Panc1 (cell line): ENCODE measurements around the gene PTPRR. TPM values are rescaled to one million over a fixed set of nuclear protein-coding genes. Genes with fewer than 3 reads are reported as not detected.
A peak's percentile ranks its signal among the peaks of the same experiment; 100 is the strongest.

Experiments
- ATAC-seq: fragments of 200-7000 bp; cut with Tn5 transposase; 2 replicates; pipeline ENCODE4 v1.9.1; 2020; ENCODE audit warnings: mild to moderate bottlenecking, moderate library complexity
- BruUV-seq: library from RNA; stranded (reverse); fragments of 400-500 nt; replicated peaks from 2 replicates; lab custom pipeline; 2021; lab: Mats Ljungman, UMichigan
- CTCF ChIA-PET: fragments of 300-600 bp; sonication (Branson Sonifier 250); formaldehyde crosslinking; loops from one replicate; lab custom pipeline; 2022; ENCODE audit warnings: antibody characterized with exemption; lab: Charles Lee
- POLR2A ChIA-PET: fragments of 300-600 bp; sonication (Branson Sonifier 250); formaldehyde crosslinking; loops from one replicate; lab custom pipeline; 2022; ENCODE audit warnings: antibody characterized with exemption; lab: Charles Lee
- DNase-seq: peaks from one replicate; pipeline ENCODE4 v3.0.0-alpha.2; 2010; ENCODE audit warnings: low read depth, low spot score
- H3K27ac ChIP-seq: 2 replicates; pipeline ENCODE4 v1.5.1; 2011; ENCODE audit warnings: mild to moderate bottlenecking, low read length, inconsistent platforms
- H3K27me3 ChIP-seq: fragments of 200-500 bp; sonication (Bioruptor generic); 2 replicates; pipeline ENCODE4 v1.6.0; 2014; ENCODE audit warnings: low read length, inconsistent platforms; ENCODE audit not compliant: control insufficient read depth, insufficient read depth
- H3K36me3 ChIP-seq: fragments of 200-500 bp; sonication (Bioruptor generic); 2 replicates; pipeline ENCODE4 v1.5.1; 2014; ENCODE audit warnings: inconsistent platforms, mild to moderate bottlenecking, low read length, moderate library complexity; ENCODE audit not compliant: control insufficient read depth, insufficient read depth
- H3K4me1 ChIP-seq: 2 replicates; pipeline ENCODE4 v1.5.1; 2011; ENCODE audit warnings: inconsistent platforms, mild to moderate bottlenecking, low read length, moderate library complexity; ENCODE audit not compliant: control insufficient read depth, insufficient read depth
- H3K4me3 ChIP-seq, 2 experiments: 2 replicates each; pipeline ENCODE4 v1.5.1; 2011 to 2012; ENCODE audit warnings: low read depth in 2 of 2, low read length in 2 of 2, mild to moderate bottlenecking in 2 of 2, inconsistent platforms in 1 of 2, moderate library complexity in 1 of 2
- H3K9me3 ChIP-seq: fragments of 200-500 bp; sonication (Bioruptor generic); 2 replicates; pipeline ENCODE4 v1.5.1; 2014; ENCODE audit warnings: low read depth, mild to moderate bottlenecking, inconsistent platforms, low read length, moderate library complexity; ENCODE audit not compliant: control insufficient read depth, insufficient read depth
- CTCF ChIP-seq: fragments of 450-650 bp; IDR thresholded peaks from 2 replicates; pipeline ENCODE4 v1.5.1; 2017; ENCODE audit warnings: mild to moderate bottlenecking
- POLR2AphosphoS5 ChIP-seq: IDR thresholded peaks from 2 replicates; pipeline ENCODE4 v1.6.1; 2012; ENCODE audit warnings: mild to moderate bottlenecking, low read depth, low read length, moderate library complexity
- REST ChIP-seq, 2 experiments: IDR thresholded peaks; 2 replicates each; pipeline ENCODE4 v1.6.1; 2011 to 2012; ENCODE audit warnings: low read depth in 2 of 2, control low read depth in 1 of 2, low read length in 1 of 2, mild to moderate bottlenecking in 1 of 2, moderate library complexity in 1 of 2; ENCODE audit not compliant: insufficient read depth in 1 of 2
- SIN3A ChIP-seq: IDR thresholded peaks from 2 replicates; pipeline ENCODE4 v1.6.1; 2012; ENCODE audit warnings: low read depth, mild to moderate bottlenecking, low read length, moderate library complexity, borderline replicate concordance; ENCODE audit not compliant: insufficient read depth
- TCF7L2 ChIP-seq: IDR thresholded peaks from 2 replicates; pipeline ENCODE4 v1.6.1; 2011; ENCODE audit warnings: mild to moderate bottlenecking, low read depth, low read length, inconsistent platforms
- in situ Hi-C: cut with HindIII; loops from 2 replicates; pipeline ENCODE4 v1.10.0; 2016; ENCODE audit warnings: low sequenced_read_pairs, low pct_unique_long_range_greater_than_20kb
- intact Hi-C: fragments of 100-400 bp; cut with micrococcal nuclease; formaldehyde crosslinking; loops from one replicate; pipeline ENCODE4 v1.10.0; 2022; ENCODE audit not compliant: unreplicated experiment
- total RNA-seq: library from RNA; stranded (reverse); gene quantifications from one replicate; pipeline ENCODE4 v1.2.1, GENCODE V29; 2021; ENCODE audit not compliant: unreplicated experiment

The PTPRR gene
- total RNA-seq, 1 experiment from 2014 or later: not detected

GRCh38 chr12:70695361-70696023 is 225.0 kb downstream of the PTPRR start:
- Histone ChIP-seq H3K27me3 (no peaks in the 10 kb centered on the region), H3K9me3 (no peaks in the 10 kb centered on the region), H3K4me1 (no peaks in the 10 kb centered on the region), H3K4me3 (no peak overlapping the region), H3K27ac (no peak overlapping the region), H3K36me3 (no peaks in the 10 kb centered on the region)
- BruUV-seq: no TSS peak
- in situ Hi-C loops (no loop called here), intact Hi-C loops (no loop called here)
- TF ChIP-seq CTCF (no peak), POLR2AphosphoS5 (no peak), TCF7L2 (no peak), SIN3A (no peak), REST (IDR thresholded peaks at IDR 0.05; ENCODE audit: insufficient read depth in 1 of 2, low read depth in 2 of 2, low read length in 1 of 2) (no peak)
- CTCF ChIA-PET: no interaction called here
- DNase-seq (no peak), ATAC-seq (no peak)
- POLR2A ChIA-PET: interaction anchor here (0.6 kb wide), 1 partner anchor 1027 kb away, joined by 3 read pairs; no protein-coding TSS in a partner anchor

- DNase-seq (no peak), ATAC-seq (no peak)
- in situ Hi-C loops: no loop called here
- Histone ChIP-seq H3K9me3 (no peaks in the 10 kb centered on the region), H3K4me3 (no peak overlapping the region), H3K27ac (no peak overlapping the region), H3K27me3 (no peaks in the 10 kb centered on the region), H3K36me3 (no peaks in the 10 kb centered on the region), H3K4me1 (no peaks in the 10 kb centered on the region)
- TF ChIP-seq CTCF: peak; percentile 35; the same call in 1 of the 2 replicates
- no peak for TF ChIP-seq REST (IDR thresholded peaks at IDR 0.05; ENCODE audit: insufficient read depth in 1 of 2, low read depth in 2 of 2, low read length in 1 of 2)
- intact Hi-C loops: no loop called here
- ChIA-PET POLR2A (no interaction called here), CTCF (no interaction called here)
- no TSS peak for BruUV-seq
Observed at GRCh38 chr12:70692681-70693288, 227.8 kb downstream of the PTPRR start.
